Measurements from ENCODE around the gene FNDC5.

DNA sequence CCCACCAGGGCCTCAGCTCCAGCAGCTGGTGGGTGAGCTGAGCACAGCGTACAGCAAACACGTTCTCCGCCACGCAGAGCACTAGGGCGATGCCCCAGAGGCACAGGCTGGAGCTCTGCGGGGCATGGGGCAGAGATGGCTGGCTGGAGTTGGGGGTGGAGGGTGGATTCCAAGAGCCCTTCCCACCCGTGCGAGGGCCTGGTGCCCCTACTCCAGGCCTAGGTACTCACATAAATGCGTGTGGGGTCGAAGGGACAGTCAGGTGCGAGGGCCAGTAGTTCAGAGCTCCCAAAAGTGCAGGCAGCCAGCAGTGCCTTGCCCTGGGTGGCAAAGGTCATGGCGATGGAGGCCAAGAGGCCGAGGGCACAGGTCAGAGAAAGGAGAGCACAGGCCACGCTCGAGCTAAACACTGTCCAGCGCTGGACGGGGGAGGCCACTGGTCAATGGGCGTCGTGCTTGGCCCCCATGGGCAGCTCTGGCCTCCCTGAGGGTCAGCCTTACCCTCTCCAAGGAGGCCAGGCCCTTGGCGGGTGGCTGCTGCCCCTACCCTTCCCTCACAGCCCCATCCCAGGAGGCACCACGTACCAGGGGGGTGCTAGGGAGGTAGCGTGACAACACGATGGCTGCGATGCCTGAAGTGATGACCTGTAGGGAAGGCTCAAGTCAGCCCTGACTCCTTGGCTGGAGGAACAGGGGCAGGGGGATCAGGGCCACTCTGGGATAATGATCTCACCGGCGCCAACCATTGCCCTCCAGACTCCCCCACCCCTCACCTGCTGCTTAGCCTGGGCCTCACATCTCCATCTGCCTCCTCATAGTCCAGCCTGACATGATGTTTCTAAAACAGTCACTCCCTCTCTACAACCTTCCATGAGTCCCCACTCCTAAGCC, 24.9 kb upstream of the FNDC5 start:
- TF ChIP-seq RAD21 (IDR thresholded peaks at IDR 0.05; ENCODE audit: insufficient read depth, low read depth, low read length): no peak
- TF ChIP-seq MXI1 (IDR thresholded peaks at IDR 0.05; ENCODE audit: low read depth, low read length): no peak
- no peak for TF ChIP-seq POLR2AphosphoS5 (IDR thresholded peaks at IDR 0.05; ENCODE audit: low read length)

Data from GM12878 (cell line).